Right lobe of liver (tissue), 6 donors: ENCODE results near the gene AMZ1. TPM values are rescaled to one million over a fixed set of nuclear protein-coding genes. Genes with fewer than 3 reads are reported as not detected.
A peak's percentile ranks its signal among the peaks of the same experiment; 100 is the strongest.

Experiments used
- ATAC-seq, 4 donors: fragments of 200-7000 bp; cut with Tn5 transposase; one replicate each; pipeline ENCODE4 v1.9.1; 2020; ENCODE audit warnings: mild to moderate bottlenecking in 4 of 4, moderate library complexity in 4 of 4
- DNase-seq, 3 donors: peaks; one replicate each; pipeline ENCODE4 v3.0.0-alpha.2; 2020
- H3K27ac ChIP-seq, 3 donors: fragments of 200-600 bp; one replicate each; pipeline ENCODE4 v1.8.0; 2022
- H3K27me3 ChIP-seq, 2 donors: fragments of 200-600 bp; one replicate each; pipeline ENCODE4 v1.8.0; 2022
- H3K36me3 ChIP-seq, 4 donors: fragments of 200-600 bp; sonication (generic) in 1 of 4; one replicate each; pipeline versions ENCODE4 v1.5.1 to v1.8.0; 2017 to 2022; ENCODE audit warnings: control low read depth in 1 of 4
- H3K4me1 ChIP-seq, 4 donors: fragments of 200-600 bp; sonication (generic) in 1 of 4; one replicate each; pipeline versions ENCODE4 v1.5.1 to v1.8.0; 2017 to 2022; ENCODE audit warnings: control low read depth in 1 of 4
- H3K4me3 ChIP-seq, 3 donors: fragments of 200-600 bp; one replicate each; pipeline ENCODE4 v1.8.0; 2022
- H3K9me3 ChIP-seq, 4 donors: fragments of 200-600 bp; sonication (generic) in 1 of 4; one replicate each; pipeline versions ENCODE4 v1.5.1 to v1.8.0; 2017 to 2022; ENCODE audit warnings: control low read depth in 1 of 4
- POLR2A ChIP-seq: fragments of 450-650 bp; IDR thresholded peaks from one replicate; pipeline ENCODE4 v1.6.1; 2017; ENCODE audit warnings: antibody characterized with exemption, mild to moderate bottlenecking
- WGBS: methylation state at CpG from one replicate; pipeline ENCODE4 v1.1.6; 2018; ENCODE audit warnings: low coverage, low lambda C conversion rate; ENCODE audit not compliant: insufficient coverage; ENCODE audit errors: missing lambda C conversion rate; 5-methylcytosine and 5-hydroxymethylcytosine counted together
- intact Hi-C, 2 donors: fragments of 100-400 bp; cut with DNase I; formaldehyde crosslinking; loops; one replicate each; pipeline versions ENCODE4 v1.11.2 to v1.14.1; 2022
- long read RNA-seq: library from polyadenylated mRNA; unstranded; transcript quantifications from one replicate; pipeline ENCODE4 v2.0.0, GENCODE V29; 2019
- total RNA-seq, 6 experiments: library from RNA; depleted of rRNA in 2 of 6; stranded (reverse); fragments of >200 nt in 2 of 6; fragmentation: NEBNext Ultra II Directional in 3 of 6; extraction: Animal tissue kit (Norgen Biotek cat#: 25700) in 3 of 6; gene quantifications; one replicate each; pipeline versions ENCODE4 v1.1.0 to v1.2.4, GENCODE V29; 2016 to 2023
- TF ChIP-seq, protein P1 (sequence below), 4 donors: fragments of 200-600 bp in 3 of 4; fragments of 450-650 bp in 1 of 4; IDR thresholded peaks; one replicate each; pipeline versions ENCODE4 v1.5.1 to v1.8.0; 2016 to 2022; ENCODE audit warnings: antibody characterized with exemption in 4 of 4, mild to moderate bottlenecking in 2 of 4
- donor health status: DM: no; HTN: yes; CAD: no.
- donor health status: DM: no; HTN: no; CAD: no.
- donor health status: DM: no; HTN: no; CAD: no.
- donor health status: DM: no; HTN: yes; CAD: no.
- donor health status: DM: no; HTN: yes; CAD: no.

The AMZ1 gene, protein sequence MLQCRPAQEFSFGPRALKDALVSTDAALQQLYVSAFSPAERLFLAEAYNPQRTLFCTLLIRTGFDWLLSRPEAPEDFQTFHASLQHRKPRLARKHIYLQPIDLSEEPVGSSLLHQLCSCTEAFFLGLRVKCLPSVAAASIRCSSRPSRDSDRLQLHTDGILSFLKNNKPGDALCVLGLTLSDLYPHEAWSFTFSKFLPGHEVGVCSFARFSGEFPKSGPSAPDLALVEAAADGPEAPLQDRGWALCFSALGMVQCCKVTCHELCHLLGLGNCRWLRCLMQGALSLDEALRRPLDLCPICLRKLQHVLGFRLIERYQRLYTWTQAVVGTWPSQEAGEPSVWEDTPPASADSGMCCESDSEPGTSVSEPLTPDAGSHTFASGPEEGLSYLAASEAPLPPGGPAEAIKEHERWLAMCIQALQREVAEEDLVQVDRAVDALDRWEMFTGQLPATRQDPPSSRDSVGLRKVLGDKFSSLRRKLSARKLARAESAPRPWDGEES
- total RNA-seq, result 1 to 10 TPM in 4 of 6 experiments, under 1 TPM in 1, not detected in 1; 0.42 to 5.8 (median 1.4) TPM
- long read RNA-seq, result 0 reads

DNA sequence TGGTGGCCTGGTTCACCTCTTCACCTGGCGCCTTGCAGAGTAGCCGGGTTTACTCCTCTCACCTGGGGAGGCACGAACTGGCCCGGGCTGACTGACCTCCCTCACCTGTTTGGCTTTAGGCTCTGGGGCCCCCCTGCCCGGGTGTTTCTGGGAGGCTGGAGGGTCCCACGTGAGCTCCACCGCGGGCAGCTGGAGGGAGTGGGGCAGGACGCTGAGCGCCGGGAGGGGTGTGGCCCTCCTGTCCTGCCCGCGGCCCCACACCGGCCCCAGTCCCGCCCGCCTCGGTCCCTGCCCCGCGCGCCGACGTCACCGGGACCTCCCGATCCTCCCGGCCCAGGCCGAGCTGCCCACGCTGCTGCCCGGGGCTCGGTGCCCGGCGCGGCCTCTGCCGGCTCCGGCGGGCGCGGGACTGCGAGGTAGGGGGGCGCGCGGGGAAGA, at the start of gene AMZ1:
AMZ1 (plus strand) TSS at position 322 of the 438 bp plus-strand sequence. CDS start 12,250 bp downstream, outside the sequence.
- Histone ChIP-seq H3K27me3 (peaks cover 0 to 13% of the 10 kb centered on the region in 2 donors), H3K4me1 (no peaks in the 10 kb centered on the region), H3K4me3 (no peak within 1 kb of the TSS), H3K9me3 (no peaks in the 10 kb centered on the region), H3K36me3 (no peaks in the 10 kb centered on the region), H3K27ac (no peak within 1 kb of the TSS)
- peak in 2 of 4 donors; percentile 27 to 34 for ATAC-seq
- TF ChIP-seq POLR2A, result no peak
- TF ChIP-seq, protein P1, sequence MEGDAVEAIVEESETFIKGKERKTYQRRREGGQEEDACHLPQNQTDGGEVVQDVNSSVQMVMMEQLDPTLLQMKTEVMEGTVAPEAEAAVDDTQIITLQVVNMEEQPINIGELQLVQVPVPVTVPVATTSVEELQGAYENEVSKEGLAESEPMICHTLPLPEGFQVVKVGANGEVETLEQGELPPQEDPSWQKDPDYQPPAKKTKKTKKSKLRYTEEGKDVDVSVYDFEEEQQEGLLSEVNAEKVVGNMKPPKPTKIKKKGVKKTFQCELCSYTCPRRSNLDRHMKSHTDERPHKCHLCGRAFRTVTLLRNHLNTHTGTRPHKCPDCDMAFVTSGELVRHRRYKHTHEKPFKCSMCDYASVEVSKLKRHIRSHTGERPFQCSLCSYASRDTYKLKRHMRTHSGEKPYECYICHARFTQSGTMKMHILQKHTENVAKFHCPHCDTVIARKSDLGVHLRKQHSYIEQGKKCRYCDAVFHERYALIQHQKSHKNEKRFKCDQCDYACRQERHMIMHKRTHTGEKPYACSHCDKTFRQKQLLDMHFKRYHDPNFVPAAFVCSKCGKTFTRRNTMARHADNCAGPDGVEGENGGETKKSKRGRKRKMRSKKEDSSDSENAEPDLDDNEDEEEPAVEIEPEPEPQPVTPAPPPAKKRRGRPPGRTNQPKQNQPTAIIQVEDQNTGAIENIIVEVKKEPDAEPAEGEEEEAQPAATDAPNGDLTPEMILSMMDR (IDR thresholded peaks at IDR 0.05), result no peak
- no peak for DNase-seq
- intact Hi-C loops, result loop anchor here (10.0 kb wide), 3 partner anchors 113 to 213 kb away; partner anchors contain the start of gene GRIFIN (in 2 of the 2)
- 0% methylated on average over 3 of the region's 41 CpGs for WGBS

DNA sequence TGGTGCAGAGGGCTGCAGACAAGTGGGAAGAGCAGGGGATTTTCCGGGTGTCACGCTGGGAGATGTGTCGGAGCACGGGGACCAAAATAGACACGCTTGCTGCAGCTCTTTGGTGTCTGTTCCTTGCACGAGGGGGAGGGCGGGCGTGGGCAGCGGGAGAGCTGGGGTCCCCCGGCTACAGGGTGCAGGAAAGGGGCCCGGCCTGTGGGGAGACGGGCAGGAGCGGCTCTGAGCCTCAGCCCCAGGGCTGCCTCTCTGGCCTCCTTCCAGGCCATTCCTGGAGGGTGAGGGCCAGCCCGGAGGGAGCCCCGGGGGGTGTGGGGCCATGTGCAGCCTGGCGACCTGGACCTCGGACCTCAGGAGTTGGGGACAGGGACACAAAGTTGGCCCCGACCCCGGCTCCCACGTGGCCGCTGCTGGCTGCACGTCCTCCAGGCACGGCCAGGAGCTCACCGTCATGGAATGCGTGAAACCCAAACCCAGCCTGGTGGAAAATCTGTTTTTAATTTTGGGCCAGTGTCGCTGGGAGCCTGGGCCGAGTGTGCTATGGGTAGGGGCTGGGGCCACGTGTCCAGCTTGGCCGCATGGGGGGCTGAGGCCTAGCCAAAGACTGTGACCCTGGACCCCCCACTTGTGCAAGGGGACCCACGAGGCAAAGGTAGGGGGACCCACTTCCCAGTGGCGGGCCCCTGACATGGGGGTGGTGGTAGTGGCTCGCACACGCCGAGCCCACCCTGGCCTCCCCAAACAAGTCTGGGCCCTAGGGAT, 49.6 kb upstream of the AMZ1 start:
- TF ChIP-seq POLR2A, result peak; percentile 37
- TF ChIP-seq, protein P1 (IDR thresholded peaks at IDR 0.05), result no peak
- WGBS, result 26% methylated on average over 9 of the region's 34 CpGs
- Histone ChIP-seq H3K27ac (peak overlapping the region; percentile 81 to 92 (median 85)), H3K9me3 (no peaks in the 10 kb centered on the region), H3K4me3 (peak overlapping the region in 2 of 3 donors; percentile 13 to 25), H3K27me3 (no peaks in the 10 kb centered on the region), H3K4me1 (peaks cover 0 to 77% (median 42%) of the 10 kb centered on the region in 4 donors), H3K36me3 (no peaks in the 10 kb centered on the region)
- peak; percentile 36 to 67 (median 50) for ATAC-seq
- intact Hi-C loops, result no loop called here
- DNase-seq, result peak; percentile 92 to 96 (median 94)

DNA sequence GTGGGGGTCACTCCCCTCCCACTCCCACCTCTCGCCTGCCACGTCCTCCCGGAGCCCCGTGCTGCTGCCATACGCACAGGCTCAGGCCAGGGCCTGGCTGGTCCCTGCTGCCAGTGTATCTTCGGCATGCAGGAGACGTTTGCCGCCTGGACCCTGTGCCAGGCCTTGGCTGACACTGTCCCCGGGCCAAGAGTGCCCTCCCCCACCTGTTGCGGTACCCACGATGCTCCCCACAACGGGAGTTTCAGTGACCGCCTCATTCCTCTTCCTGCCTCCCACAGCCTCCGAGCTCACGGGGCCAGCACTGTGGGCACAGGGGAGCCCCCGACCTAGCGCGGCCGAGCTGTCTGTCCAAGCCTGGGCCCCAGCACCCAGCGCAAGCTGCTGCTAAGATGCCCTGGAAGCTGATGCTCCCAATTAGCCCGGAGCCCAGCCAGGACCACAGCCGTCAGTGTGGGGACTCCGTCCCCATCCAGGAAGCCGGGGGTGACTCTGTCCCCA, 48.8 kb upstream of the AMZ1 start:
- intact Hi-C loops, result no loop called here
- ATAC-seq (peak in 1 of 4 donors; percentile 3), DNase-seq (peak in 2 of 3 donors; percentile 49 to 63)
- Histone ChIP-seq H3K27ac (peak overlapping the region; percentile 81 to 92 (median 85)), H3K36me3 (no peaks in the 10 kb centered on the region), H3K4me1 (peaks cover 0 to 74% (median 42%) of the 10 kb centered on the region in 4 donors), H3K9me3 (no peaks in the 10 kb centered on the region), H3K4me3 (peak overlapping the region in 1 of 3 donors; percentile 23), H3K27me3 (no peaks in the 10 kb centered on the region)
- WGBS, result 0% methylated on average over 5 of the region's 24 CpGs
- TF ChIP-seq POLR2A, result no peak
- TF ChIP-seq, protein P1 (IDR thresholded peaks at IDR 0.05), result no peak
